DOHH2 (cell line): ENCODE data around the gene TM4SF4.

ENCODE experiments used
- EZH2phosphoT487 ChIP-seq: fragments of 200-600 bp; sonication (generic); IDR thresholded peaks from 2 replicates; pipeline ENCODE4 v1.6.1; 2017; ENCODE audit warnings: borderline replicate concordance, mild to moderate bottlenecking, antibody characterized with exemption, low read length, moderate library complexity, mixed read lengths
- TF ChIP-seq, protein P1 (sequence below): fragments of 200-600 bp; sonication (generic); IDR thresholded peaks from one replicate; pipeline ENCODE4 v1.5.1; 2014; ENCODE audit warnings: antibody characterized with exemption, mild to moderate bottlenecking, low read depth, low read length; ENCODE audit not compliant: poor library complexity, severe bottlenecking

DNA sequence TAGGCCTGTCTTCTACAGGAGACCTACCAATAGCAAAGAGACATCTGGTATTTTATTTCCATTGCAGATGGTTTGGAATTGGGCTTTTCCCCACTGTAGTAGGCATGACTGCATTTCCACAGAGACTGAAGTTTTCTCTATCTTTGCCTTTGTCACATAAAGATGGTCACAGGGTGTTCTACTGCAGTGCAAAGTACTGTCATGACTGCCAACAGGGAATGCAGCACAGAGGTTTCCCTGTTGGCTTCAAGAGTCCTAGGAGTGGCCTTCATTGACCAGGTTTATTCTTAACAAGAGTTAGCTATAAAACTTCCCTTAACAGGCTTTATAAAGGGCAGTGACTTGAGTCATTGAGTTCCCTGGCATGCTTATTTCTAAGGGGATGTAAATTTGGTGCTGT is 36.8 kb upstream of the TM4SF4 start:
- TF ChIP-seq, protein P1, sequence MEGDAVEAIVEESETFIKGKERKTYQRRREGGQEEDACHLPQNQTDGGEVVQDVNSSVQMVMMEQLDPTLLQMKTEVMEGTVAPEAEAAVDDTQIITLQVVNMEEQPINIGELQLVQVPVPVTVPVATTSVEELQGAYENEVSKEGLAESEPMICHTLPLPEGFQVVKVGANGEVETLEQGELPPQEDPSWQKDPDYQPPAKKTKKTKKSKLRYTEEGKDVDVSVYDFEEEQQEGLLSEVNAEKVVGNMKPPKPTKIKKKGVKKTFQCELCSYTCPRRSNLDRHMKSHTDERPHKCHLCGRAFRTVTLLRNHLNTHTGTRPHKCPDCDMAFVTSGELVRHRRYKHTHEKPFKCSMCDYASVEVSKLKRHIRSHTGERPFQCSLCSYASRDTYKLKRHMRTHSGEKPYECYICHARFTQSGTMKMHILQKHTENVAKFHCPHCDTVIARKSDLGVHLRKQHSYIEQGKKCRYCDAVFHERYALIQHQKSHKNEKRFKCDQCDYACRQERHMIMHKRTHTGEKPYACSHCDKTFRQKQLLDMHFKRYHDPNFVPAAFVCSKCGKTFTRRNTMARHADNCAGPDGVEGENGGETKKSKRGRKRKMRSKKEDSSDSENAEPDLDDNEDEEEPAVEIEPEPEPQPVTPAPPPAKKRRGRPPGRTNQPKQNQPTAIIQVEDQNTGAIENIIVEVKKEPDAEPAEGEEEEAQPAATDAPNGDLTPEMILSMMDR, result no peak
- TF ChIP-seq EZH2phosphoT487, result no peak
